Measurements from ENCODE around the gene CNOT4. TPM values are rescaled to one million over a fixed set of nuclear protein-coding genes. Genes with fewer than 3 reads are reported as not detected.

Gene CNOT4
- total RNA-seq, 6 experiments from 2014 or later = 23.2 to 27.3 (median 25.1) TPM

GRCh38 chr7:135330088-135330487 lies 179.8 kb downstream of the CNOT4 start:
- Mint-ChIP-seq H3K4me3 (no peak overlapping the region), H3K36me3 (ENCODE audit: low read depth) (no peaks in the 10 kb centered on the region), H3K27me3 (ENCODE audit: insufficient read depth) (peaks cover 12% of the 10 kb centered on the region), H3K4me1 (ENCODE audit: low read depth) (no peaks in the 10 kb centered on the region), H3K27ac (no peak overlapping the region), H3K9me3 (no peaks in the 10 kb centered on the region)
- TF ChIP-seq, protein P1, sequence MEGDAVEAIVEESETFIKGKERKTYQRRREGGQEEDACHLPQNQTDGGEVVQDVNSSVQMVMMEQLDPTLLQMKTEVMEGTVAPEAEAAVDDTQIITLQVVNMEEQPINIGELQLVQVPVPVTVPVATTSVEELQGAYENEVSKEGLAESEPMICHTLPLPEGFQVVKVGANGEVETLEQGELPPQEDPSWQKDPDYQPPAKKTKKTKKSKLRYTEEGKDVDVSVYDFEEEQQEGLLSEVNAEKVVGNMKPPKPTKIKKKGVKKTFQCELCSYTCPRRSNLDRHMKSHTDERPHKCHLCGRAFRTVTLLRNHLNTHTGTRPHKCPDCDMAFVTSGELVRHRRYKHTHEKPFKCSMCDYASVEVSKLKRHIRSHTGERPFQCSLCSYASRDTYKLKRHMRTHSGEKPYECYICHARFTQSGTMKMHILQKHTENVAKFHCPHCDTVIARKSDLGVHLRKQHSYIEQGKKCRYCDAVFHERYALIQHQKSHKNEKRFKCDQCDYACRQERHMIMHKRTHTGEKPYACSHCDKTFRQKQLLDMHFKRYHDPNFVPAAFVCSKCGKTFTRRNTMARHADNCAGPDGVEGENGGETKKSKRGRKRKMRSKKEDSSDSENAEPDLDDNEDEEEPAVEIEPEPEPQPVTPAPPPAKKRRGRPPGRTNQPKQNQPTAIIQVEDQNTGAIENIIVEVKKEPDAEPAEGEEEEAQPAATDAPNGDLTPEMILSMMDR (IDR thresholded peaks at IDR 0.05) = no peak
- no peak for DNase-seq

GRCh38 chr7:135328526-135328925 lies 181.4 kb downstream of the CNOT4 start:
- Mint-ChIP-seq H3K27me3 (ENCODE audit: insufficient read depth) (peaks cover 13% of the 10 kb centered on the region), H3K36me3 (ENCODE audit: low read depth) (no peaks in the 10 kb centered on the region), H3K9me3 (no peaks in the 10 kb centered on the region), H3K4me3 (no peak overlapping the region), H3K4me1 (ENCODE audit: low read depth) (no peaks in the 10 kb centered on the region), H3K27ac (no peak overlapping the region)
- no peak for DNase-seq
- TF ChIP-seq, protein P1 (IDR thresholded peaks at IDR 0.05) = no peak

DNA sequence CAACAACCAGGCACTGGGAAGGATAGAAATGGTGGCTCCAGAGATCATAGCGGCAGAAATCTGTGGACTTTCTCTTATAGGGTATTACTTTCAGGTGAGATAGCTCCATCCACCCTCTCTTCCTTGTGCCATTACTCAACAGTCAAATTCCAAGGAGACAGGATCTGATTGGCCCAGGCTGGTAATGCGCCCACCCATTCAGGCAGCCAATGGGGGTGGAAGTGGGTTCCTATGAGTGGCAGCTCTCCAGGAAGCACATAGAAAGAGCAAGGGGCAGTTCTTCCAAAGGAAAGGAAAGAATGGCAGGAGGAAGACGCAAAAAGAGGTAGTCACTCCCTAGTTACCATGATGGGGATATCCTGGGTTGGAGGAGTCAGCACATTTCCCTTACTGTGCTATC lies 181.8 kb downstream of the CNOT4 start:
- TF ChIP-seq, protein P1 (IDR thresholded peaks at IDR 0.05) = no peak
- H3K4me3 Mint-ChIP-seq = no peak overlapping the region
- H3K27ac Mint-ChIP-seq = no peak overlapping the region
- no peaks in the 10 kb centered on the region for H3K36me3 Mint-ChIP-seq (ENCODE audit: low read depth)
- H3K9me3 Mint-ChIP-seq = no peaks in the 10 kb centered on the region
- DNase-seq = no peak
- peaks cover 15% of the 10 kb centered on the region for H3K27me3 Mint-ChIP-seq (ENCODE audit: insufficient read depth)
- H3K4me1 Mint-ChIP-seq (ENCODE audit: low read depth) = no peaks in the 10 kb centered on the region

DNA sequence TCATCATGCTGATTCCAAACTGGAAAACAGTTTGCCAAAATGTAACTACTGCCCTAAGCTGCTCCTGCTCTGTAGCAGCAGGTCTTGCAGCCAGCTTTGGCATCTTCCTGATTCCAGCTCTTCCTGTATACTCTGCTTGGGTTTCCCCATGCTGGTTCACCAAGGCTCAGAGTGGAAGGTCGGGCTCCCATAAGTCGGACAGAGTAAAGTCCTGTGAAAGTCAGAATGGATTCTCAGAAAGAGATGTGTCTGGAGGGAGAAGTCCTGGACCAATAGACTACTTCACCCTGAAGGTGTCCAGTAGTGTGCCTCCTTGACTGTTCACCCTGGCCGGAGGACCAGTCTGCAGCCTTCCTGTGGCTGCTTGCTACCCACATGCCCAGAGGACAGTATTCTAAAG lies 182.4 kb downstream of the CNOT4 start:
- Mint-ChIP-seq H3K36me3 (ENCODE audit: low read depth) (no peaks in the 10 kb centered on the region), H3K4me3 (no peak overlapping the region), H3K27me3 (ENCODE audit: insufficient read depth) (peaks cover 15% of the 10 kb centered on the region), H3K4me1 (ENCODE audit: low read depth) (no peaks in the 10 kb centered on the region), H3K27ac (no peak overlapping the region), H3K9me3 (no peaks in the 10 kb centered on the region)
- no peak for DNase-seq
- TF ChIP-seq, protein P1 (IDR thresholded peaks at IDR 0.05) = no peak

GRCh38 chr7:135326636-135327280 lies 183.1 kb downstream of the CNOT4 start:
- no peak for DNase-seq
- Mint-ChIP-seq H3K4me1 (ENCODE audit: low read depth) (no peaks in the 10 kb centered on the region), H3K4me3 (no peak overlapping the region)

More at GRCh38 chr7:135326636-135327280, 183.1 kb downstream of the CNOT4 start:
- Mint-ChIP-seq H3K9me3 (no peaks in the 10 kb centered on the region), H3K36me3 (ENCODE audit: low read depth) (no peaks in the 10 kb centered on the region), H3K27ac (no peak overlapping the region), H3K27me3 (ENCODE audit: insufficient read depth) (peaks cover 15% of the 10 kb centered on the region)
- TF ChIP-seq, protein P1 (IDR thresholded peaks at IDR 0.05) = no peak

All from HFFc6 (cell line).